CD4-positive, alpha-beta T cell treated with Interleukin-6 for 4 hours (primary cell): ENCODE results near the gene ZBED1.
"Not testable (repeated sequence)": the region's sequence is repeated elsewhere in the genome, so short reads cannot be mapped to it uniquely, and the experiment has no call there.

Experiments used
- DNase-seq: peaks from one replicate; pipeline ENCODE4 v3.0.0-alpha.2; 2020; ENCODE audit warnings: mixed read lengths

Gene ZBED1

DNA sequence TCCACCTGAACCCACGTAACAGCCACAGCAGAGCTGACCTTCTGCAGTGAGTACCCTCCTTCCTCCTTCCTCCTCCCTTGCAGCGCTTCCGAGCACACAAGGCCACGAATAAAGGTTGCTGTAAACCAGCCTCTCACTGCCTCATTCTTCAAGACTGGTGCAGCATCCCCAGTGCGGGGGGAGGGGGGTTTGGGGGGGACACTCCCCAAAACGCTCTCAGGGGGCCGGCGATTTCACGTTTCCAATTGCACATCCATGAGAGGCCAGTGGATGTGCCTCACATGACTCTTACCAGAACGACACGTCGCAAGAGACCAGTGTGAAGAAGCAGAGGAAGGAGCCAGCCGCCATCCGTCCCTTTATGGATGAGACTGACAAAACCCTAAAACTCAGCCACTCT is 5.2 kb downstream of the ZBED1 start:
- no peak for DNase-seq

DNA sequence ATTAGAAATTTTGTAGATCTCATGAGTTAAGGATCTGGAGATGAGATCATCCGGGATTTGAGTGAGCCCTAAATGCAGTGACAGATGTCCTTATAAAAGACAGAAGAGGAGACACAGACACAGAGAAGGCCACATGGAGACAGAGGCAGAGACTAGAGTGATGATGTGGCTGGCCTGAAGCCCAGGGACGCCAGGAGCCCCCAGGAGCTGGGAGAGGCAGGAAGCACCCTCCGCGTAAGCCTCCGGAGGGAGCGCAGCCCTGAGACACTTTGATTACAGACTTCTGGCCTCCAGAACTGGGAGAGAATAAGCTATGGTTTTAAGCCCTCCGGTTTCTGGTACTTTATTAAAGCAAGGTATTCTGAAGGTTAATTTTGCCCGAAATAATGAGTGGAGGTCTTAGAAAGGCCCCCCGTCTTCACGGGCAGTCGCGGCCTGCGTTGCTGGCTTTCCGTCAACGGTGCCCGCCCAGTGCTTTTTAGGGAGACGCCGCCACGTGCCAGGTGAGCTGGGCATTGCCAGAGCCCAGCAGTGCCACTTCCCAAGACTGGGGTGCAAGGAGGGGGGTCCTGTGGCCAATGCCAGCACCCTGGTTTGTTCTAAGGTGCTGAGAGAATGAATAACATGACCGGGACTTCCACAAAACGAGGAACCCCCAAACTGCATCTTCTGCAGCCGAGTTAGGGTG is 8.1 kb downstream of the ZBED1 start:
- DNase-seq: no peak

DNA sequence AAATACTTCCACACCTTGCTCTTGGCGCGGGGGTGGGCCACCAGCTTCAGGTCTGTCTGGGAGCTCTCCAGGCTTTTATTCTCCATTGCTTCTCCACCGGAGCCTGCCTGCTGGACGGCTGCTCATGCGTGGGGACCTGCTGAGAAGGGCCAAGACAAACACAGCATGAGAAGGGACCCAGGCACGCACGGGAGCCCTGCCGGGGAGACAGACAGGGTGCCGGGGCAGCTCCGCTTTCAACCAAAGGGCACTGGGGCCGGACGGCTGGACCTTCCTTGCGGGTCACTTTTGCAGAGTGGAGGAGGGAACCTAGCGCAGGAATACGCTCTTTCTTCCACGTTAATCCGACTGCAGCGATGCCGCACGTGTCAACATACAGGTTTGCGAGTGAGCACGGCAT is 10.1 kb downstream of the ZBED1 start:
- no peak for DNase-seq

DNA sequence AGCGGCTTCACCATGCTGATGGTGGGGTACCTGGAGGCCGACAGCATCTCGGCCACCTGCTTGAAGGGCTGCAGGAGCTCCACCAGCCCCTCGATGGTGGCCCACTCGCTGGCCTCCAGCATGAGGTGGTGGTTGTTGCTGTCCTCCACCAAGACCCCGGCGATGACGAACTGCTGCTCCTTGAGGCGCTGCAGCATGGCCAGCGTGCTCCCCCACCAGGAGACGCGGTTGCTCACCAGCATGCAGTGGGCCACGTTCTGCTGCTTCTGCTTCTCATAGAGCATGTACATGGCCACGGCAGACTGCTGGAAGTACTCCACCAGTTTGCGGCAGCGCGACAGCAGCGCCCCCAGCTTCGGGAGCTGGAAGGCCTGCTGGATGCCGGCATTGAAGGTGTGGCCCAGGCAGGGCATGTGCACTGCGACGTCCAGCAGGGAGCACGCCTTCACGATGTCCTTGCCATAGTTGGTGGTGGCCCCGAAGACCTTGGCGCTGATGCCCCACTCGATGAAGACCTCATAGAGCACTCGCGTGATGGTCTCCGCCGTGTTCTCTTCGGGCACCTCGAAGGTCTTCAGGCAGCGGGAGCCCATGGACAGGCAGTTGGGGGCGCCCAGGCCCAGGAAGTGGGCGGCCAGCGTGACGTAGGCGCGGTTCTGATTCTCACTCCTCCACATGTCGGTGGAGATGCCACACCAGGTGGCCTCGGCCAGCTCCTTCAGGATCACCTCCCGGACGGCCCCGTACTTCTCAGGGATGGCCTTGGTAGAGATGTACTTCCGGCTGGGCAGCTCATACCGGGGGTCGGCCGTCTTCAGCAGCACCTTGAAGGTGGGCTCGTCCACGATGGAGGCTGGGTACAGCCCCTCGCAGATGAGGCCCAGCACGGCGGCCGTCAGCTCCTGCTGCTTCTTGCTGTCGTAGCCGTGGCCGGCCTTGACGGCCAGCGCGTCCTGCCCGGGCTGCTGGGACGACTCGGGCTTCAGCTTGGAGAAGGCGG is 11.0 kb downstream of the ZBED1 start:
- no peak for DNase-seq

DNA sequence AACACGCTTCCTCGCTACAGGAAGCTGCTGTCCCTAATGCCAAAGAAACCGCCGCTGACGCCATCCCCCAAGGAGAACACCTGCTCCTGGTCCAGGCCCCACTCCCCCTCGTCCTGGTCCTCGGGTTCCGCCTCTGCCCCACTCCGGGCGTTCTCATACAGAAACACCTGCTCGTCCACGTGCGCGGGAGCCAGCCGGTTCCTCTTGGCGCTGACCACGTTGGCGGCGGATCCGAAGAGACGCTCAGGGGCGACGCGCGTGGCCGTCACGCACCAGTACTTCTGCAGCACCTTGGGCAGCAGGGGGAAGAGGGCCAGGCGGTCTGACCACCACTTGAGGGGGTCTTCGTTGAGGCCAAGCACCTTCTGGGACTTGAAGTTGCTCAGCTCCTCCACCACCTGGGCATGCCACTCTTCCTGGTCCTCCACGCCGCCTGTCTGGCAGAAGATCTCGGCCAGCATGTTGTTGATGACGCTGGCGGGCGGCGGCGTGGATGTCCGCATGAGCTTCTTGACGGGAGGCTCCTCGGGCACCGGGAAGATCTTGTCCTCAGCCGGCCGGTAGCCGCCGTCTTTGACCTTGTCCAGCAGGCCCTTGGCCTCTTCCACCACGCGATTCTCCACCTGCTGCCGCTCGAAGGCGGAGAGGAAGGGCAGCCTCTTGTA is 12.0 kb downstream of the ZBED1 start:
- no peak for DNase-seq

DNA sequence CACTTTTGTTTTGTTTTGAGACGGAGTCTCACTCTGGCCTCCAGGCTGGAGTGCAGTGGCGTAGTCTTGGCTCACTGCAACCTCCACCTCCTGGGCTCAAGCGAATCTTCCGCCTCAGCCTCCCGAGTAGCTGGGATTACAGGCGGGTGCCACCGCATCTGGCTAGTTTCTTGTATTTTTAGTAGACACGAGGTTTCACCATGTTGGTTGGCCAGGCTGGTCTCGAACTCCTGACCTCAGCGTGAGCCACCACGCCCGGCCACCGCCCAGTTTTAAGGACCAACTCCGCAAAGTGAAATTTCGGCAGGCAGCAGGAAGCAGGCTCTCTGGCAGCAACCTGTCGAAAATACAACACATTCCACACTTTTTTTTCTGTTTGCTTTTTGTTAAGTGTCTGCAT is 13.4 kb downstream of the ZBED1 start:
- no peak for DNase-seq

DNA sequence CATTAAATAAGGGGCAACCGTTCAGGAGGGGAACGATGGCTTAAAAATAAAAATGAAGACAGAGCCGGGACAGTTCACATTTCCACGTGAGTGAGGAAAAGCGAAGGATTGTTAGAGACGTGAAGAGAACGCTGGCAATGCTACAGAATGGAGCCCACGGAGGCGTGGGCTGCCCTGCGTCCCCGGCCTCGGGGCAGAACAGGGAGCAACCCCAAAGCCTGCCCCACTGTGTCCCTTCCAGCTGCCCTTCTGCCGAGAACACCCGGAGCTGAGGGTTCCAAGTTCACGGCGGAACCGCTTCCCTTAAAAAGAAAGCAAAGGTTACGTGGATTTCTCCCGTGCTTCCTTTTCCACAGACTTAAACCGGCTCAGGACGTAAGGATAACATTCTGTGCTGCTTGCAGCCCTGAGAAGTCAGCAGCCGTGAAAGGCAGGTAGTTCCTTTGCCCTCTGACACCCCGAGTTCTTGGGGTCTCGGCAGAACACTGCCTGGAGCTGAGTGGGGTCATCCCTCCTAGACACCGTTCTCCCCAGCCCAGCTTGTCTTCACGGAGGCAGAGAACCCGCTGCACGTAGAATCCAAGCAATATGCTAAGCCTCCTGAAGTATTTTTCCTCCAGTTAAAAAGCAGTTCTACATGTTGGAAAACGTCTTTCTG is 14.2 kb downstream of the ZBED1 start:
- no peak for DNase-seq

DNA sequence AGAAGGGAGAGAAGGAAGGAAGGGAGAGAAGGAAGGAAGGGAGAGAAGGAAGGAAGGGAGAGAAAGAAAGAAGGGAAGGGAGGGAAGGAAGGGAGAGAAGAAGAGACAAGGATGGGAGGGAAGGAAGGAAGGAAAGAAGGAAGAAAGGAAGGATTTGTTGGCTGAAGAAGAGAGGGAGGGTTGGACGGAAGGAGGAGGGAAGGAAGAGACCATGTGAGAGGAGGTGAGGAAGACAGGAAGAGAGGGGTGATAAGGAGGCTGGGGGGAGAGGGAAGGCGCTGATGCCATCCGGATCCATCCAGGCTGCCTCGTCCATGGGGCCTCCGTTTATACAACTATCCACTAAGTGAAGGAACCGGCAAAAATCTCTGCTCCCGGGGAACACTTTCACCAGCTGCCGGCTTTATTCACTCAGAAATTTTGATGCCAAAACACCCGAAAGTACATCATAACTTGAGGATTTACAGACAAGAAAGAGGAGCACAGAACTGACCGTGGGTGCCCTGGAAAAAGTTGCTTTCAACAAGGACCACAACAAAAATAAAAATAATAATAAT is 14.9 kb downstream of the ZBED1 start:
- no peak for DNase-seq

DNA sequence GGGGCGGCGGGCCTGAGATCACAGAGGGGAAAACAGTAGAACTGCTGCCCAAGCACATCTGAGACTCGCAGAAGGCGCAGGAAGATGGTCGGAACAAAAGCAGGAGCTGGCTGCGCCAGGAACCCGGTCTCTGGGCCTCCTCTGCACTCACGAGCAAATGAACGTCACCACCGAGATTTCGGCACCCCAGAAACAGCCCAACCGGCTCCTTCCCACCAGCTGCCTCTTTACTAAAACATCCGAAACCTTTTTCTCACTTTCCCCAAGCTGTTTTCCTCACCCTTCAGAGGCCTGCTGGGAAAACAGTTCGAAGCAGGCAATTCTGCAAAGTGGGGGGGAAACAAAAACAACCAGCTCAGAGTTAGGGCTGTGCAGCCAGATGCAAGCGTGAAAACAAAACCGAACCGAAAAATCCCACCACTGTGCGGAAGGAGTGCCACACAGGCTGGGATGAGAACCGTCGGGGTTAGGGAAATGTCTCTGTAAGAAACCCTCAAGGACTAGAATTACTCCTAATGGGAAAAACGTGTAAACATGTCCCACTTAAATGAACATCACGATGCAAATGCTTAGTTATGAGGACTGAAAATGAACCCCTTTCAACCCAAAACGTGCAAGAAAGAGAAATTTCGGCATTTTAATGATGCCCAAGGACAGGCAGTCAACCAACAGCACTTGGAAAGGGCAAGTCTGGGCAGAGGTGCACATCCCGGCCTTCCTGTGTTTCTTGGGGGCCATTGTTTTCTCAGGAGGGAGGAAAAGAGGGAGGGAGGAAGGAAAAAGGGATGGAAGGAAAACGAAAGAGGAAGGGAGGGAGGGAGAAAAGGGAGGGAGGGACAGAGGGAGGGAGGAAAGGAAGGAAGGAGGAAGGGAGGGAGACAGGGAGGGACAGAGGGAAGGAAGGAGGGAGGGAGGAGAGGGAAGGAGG is 15.8 kb downstream of the ZBED1 start:
- no peak for DNase-seq

DNA sequence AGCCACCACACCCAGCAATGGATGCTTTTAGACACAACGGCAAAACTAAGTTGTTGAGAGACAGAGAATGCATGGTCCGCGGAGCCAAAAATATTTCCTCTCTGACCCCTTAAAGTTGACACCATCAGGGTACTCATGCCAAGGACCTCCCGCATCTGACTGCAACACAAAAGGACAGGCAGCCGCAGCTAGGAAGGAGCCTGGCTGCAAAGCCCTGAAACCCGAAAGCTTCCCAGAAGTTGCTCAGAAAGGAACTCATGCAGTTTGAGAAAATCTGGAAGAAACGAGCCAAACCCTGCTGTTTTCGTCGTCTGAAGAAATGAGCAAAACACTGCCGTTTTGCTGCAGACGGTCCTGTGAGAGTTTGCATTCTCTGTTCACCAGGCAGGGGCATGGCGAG is 16.5 kb downstream of the ZBED1 start:
- DNase-seq: no peak

DNA sequence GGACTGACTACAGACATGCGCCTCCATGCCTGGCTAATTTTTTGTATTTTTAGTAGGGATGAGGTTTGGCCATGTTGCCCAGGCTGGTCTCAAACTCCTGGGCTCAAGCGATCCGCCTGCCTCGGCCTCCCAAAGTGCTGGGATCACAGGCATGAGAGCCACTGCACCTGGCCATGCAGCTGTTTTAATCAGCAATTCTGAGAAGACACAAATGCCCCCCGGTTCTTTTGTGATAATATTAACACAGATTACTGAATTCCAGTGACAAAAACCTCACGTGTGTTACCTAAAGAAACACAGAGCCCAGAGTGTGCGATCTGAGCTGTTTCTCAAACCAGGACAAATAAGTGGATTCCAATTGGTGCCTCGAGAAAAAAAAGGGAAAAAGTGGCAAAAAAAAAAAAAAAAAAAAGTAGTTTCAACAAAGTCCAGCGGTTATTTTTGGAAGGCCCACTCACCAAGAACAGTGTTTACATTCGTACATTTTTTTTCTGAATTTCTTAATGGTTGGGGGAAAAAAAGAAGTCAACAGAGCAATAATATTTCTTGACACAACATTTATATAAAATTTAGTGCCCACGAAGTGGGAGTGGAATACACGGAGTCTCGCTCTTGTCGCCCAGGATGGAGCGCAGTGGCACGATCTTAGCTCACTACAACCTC is 17.2 kb downstream of the ZBED1 start:
- DNase-seq: no peak

DNA sequence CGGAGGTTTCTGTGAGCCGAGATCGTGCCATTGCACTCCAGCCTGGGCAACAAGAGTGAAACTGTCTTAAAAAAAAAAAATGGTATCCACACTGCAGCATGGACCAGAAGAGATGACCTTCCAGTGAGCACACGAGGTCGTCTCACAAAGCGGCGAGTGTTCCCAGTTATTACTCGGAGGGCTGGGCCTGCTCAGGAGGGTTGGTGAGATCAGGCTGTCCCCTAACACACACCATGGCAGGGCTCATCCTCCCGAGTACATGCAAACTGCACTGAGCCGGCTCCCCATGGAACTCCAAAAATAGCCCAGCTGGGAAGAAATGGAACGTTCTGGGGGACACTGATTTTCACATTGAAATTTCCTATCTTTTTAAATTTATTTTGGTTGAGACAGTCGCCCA is 19.2 kb downstream of the ZBED1 start:
- DNase-seq: not testable (repeated sequence)

DNA sequence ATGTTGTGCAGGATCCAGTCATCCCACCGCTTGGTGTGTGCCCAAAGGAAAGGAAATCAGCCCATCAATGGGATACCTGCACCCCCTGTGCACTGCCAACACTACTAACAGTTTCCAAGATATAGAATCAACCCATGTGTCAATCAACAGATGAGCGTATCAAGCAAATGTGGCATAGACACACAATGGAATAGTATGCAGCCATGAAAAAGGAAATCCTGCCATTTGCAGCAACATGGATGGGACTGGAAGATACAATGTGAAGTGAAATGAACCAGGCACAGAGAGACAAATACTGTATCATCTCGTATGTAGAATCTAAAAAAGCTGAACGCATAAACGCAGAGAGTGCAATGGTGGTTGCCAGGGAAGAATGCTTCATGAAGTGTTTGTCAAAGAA is 20.8 kb downstream of the ZBED1 start:
- not testable (repeated sequence) for DNase-seq

DNA sequence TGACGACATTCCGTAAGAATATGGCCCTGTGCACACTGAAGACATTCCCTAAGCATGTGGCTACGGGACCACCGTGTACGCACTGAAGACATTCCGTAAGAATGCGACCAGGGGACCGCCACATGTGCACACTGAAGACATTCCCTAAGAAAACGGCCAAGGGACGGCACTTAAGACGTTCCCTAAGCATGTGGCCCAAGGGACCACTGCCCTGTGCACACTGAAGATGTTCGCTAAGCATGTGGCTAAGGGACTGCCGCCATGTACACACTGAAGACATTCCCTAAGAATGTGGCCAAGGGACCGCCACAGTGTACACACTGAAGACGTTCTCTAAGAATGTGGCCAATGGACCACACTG is 21.4 kb downstream of the ZBED1 start:
- no peak for DNase-seq

DNA sequence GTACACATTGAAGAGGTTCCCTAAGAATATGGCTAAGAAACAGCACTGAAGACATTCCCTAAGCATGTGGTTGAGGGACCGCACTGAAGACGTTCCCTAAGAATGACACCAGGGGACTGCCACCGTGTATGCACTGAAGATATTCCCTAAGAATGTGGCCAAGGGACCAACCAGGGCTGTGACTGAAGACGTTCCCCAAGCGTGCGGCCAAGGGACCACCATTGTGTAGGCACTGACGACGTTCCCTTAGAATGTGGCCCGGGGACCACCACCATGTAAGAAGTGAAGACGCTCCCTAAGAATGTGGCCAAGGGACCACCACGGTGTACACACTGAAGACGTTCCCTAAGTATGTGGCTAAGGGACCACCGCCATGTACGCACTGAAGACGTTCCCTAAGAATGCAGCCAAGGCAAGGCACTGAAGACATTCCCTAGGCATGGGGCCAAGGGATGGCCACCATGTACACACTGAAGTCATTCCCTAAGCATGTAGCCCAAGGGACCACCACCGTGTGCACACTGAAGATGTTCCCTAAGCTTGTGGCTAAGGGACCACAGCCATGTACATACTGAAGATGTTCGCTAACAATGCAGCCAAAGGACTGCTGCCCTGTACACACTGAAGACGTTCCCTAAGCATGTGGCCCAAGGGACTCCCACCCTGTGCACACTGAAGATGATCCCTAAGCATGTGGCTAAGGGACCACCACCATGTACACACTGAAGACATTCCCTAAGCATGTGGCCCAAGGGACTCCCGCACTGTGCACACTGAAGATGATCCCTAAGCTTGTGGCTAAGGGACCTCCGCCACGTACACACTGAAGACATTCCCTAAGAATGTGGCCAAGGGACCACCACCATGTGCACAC is 22.0 kb downstream of the ZBED1 start:
- no peak for DNase-seq

DNA sequence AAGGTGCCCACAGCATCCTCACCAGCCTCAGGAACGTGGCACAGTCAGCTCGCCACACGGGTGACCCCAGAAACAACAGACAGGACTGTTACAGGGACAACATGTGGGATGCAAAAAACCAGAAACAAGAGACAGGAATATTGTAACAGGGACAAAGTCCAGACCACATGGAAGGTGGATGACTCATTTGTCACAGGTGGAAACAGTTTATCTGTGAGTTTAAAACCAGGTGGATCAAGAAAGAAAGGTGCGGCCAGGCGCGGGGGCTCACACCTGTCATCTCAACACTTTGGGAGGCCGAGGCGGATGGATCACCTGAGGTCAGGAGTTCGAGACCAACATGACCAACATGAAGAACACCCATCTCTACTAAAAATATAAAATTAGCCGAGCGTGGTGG is 23.5 kb downstream of the ZBED1 start:
- DNase-seq: not testable (repeated sequence)

DNA sequence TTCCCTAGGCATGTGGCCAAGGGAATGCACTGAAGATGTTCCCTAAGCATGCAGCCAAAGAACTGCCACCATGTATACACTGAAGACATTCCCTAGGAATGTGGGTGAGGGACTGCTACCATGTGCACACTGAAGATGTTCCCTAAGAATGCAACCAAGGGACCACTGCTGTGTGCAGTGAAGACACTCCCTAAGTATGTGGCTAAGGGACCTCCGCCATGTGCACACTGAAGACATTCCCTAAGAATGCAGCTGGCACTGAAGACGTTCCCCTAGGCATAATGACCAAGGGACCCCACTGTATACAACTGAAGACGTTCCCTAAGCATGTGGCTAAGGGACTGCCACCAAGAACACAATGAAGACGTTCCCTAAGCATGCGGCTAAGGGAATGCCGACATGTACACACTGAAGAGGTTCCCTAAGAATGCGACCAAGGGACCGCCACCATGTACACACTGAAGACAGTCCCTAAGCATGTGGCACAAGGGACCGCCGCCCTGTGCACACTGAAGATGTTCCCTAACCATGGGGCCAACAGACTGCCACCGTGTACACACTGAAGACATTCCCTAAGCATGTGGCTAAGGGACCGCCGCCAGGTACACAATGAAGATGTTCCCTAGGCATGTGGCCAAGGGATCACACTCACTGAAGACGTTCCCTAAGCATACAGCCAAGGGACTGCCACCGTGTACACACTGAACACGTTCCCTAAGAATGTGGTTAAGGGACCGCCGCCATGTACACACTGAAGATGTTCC is 25.6 kb downstream of the ZBED1 start:
- DNase-seq: no peak

DNA sequence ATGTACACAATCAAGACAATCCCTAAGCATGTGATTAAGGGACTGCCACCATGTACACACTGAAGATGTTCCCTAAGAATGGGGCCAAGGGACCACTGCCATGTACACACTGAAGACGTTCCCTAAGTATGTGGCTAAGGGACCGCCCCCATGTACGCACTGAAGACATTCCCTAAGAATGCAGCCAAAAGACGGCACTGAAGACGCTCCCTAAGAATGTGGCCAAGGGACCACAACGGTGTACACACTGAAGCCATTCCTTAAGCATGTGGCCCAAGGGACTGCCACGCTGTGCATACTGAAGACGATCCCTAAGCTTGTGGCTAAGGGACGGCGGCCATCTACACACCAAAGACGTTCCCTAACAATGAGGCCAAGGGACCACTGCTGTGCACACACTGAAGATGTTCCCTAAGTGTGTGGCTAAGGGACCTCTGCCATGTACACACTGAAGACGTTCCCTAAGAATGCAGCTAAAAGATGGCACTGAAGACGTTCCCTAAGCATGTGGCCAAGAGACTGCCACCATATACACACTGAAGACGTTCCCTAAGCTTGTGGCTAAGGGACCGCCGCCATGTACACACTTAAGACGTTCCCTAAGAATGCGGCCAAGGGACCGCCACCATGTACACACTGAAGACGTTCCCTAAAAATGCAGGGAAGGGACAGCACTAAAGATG is 26.4 kb downstream of the ZBED1 start:
- DNase-seq: no peak

DNA sequence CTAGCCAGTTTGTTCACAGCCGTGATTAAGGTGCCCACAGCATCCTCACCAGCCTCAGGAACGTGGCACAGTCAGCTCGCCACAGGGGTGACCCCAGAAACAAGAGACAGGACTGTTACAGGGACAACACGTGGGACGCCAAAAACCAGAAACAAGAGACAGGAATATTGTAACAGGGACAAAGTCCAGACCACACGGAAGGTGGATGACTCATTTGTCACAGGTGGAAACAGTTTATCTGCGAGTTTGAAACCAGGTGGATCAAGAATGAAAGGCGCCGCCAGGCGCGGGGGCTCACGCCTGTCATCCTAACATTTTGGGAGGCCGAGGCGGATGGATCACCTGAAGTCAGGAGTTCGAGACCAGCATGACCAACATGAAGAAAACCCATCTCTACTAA is 27.7 kb downstream of the ZBED1 start:
- not testable (repeated sequence) for DNase-seq
